ENCODE measurements around the gene GIPC2.

- TF ChIP-seq CTCF (IDR thresholded peaks at IDR 0.05) (peak in 1 of 6 experiments; percentile 6), POLR2A (IDR thresholded peaks at IDR 0.05) (peak in 3 of 4 donors; percentile 78 to 99 (median 96)), POLR2AphosphoS5 (IDR thresholded peaks at IDR 0.05) (peak; percentile 69 to 91), EP300 (IDR thresholded peaks at IDR 0.05) (peak in 1 of 4 donors; percentile 73)
Measured at GRCh38 chr1:78004719-78005447, 40.9 kb upstream of the GIPC2 start, which contains the start of gene DNAJB4.
